Colon (tissue), 2 donors: ENCODE results near the gene BNC2.

Source experiments
- FAIRE-seq: peaks from 2 replicates; lab custom pipeline; 2012; peaks lifted over from hg19 to GRCh38; lab: Jason Lieb, UNC
- donor health status: control.
- donor health status: control.

The BNC2 gene

DNA sequence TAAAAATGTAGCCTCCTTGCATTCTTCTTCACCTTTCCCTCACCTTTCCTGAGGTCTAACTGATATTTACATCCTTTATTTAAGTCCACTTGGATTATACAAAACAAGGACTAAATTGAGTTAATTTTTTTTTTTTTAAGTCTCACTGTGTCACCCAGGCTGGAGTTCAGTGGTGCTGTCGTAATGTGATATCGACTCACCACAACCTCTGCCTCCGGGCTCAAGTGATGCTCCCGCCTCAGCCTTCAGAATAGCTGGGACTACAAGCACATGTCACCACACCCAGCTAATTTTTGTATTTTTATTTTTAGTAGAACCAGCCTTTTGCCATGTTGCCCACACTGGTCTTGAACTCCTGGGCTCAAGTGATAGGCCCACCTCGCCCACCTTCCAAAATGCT, 195.3 kb downstream of the BNC2 start:
- no peak for FAIRE-seq

DNA sequence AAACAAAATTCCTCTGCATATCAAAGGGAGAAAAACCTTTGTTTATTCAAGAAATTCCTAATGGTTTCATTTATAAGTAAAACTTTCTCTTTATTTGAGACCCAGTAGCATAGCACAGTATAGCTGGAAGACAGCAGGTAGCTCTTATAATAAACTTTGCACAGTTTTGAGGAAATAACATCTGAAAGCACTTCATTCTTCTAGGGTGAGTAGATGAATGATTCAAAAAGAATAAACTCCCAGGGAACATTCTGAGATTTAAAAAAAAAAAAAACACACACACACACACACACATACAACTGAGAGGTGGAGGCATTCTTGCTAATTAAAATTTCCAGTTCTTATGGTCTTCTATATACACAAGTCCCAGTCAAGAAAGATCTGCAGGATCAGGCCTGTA, 197.3 kb downstream of the BNC2 start:
- no peak for FAIRE-seq

GRCh38 chr9:16672501-16672900, 198.0 kb downstream of the BNC2 start:
- no peak for FAIRE-seq

DNA sequence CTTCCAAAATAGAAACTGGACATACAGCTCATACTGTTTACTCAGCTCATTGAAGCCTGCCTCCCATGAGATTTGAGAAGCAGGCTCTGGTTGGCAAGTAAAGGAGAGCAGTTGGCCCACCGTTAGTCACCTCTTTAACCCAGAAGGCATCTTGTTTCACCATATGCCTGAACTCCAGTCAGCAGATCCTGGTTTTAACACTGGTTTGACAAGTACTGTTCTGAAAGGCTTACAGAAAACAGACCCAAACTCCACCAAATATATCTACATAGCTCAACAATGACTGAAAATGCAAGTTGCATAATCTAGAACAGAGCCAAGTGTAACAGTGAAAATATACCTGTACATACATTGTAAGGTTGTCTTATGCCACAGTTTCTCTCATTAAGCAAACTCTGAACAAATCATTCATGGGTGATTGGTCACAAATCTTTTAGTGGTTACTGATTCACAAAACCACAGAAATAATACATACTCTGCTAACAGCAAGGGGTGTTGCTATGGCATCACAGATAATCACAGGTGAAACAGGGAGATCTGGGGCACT, 198.8 kb downstream of the BNC2 start:
- FAIRE-seq = no peak

GRCh38 chr9:16670791-16671190, 199.7 kb downstream of the BNC2 start:
- FAIRE-seq = no peak

DNA sequence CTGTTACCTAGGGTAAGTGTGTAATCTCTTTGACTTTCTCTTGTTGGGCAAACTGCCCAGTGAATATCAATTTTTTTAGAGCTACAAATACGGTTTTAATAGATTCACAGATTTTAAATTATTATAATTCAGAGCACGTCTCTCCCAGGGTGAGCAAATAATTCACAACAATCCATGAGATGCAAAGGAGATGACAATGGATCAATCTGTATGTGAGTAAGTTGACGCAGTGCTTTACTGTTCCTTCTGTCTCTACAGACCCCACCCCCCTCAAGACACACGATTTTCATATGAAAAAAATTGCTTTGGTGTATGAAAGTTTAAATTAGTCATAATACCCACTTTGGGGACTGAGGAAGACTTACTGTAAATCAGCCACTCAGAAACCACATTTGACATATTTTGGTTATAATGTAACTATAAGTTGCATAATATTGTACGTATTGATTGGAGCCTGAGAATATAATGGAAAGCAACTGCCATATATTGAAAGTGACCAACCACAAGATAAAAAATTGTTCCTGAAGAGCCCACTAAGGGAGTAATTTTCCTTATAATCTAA, 201.7 kb downstream of the BNC2 start:
- FAIRE-seq = no peak

DNA sequence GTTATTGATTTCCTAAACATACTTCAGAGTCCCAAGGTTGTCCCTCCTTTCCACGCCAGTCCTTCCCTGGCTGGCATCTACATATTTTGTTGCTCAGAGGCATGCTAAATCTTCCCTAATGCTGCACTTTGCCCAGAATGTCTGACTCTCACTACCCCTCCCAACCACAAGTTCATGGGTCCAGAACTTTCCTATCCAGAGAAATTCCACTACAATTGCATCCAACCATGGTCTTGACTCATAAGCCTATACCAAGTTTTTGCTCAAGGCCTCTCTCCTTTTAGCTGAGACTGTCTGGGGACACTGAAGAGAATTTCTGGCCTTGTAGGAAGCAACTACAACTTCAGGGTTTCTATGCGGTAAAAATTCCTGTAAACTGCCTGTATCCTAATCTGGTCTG, 206.3 kb downstream of the BNC2 start:
- FAIRE-seq = no peak

DNA sequence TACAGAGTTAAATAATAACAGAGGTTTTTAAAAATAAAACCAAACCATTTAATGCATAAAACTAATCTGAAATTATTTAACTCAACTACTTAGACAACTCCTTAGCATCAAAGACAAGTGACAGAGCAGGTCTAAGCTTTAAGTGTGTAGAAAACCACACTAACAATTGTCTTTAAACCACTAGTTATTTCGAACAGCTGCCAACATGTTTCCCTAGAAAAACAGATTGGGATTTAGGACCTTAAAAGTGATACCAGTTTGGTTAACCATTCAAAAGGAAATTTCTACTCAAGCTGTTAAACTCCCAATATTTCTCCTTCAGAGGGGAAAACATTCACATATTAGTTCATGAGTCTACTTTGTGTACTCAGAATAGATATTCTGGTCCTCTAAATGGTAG, 208.7 kb downstream of the BNC2 start:
- FAIRE-seq = no peak

DNA sequence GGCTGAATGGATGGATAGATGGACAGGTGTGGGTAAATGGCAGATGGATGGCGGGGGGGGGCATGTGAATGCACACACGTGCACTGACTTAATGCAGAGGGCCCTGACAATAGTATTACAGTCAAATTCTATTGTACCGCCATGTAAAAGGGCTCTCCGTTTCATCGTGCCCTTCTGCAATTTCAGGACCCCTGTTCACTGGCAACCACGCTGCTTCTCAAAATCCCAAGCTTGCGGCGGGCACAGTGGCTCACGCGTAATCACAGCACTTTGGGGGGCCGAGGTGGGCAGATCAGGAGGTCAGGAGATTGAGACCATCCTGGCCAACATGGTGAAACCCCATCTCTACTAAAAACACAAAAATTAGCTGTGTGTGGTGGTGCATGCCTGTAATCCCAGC, 211.4 kb downstream of the BNC2 start:
- no peak for FAIRE-seq

DNA sequence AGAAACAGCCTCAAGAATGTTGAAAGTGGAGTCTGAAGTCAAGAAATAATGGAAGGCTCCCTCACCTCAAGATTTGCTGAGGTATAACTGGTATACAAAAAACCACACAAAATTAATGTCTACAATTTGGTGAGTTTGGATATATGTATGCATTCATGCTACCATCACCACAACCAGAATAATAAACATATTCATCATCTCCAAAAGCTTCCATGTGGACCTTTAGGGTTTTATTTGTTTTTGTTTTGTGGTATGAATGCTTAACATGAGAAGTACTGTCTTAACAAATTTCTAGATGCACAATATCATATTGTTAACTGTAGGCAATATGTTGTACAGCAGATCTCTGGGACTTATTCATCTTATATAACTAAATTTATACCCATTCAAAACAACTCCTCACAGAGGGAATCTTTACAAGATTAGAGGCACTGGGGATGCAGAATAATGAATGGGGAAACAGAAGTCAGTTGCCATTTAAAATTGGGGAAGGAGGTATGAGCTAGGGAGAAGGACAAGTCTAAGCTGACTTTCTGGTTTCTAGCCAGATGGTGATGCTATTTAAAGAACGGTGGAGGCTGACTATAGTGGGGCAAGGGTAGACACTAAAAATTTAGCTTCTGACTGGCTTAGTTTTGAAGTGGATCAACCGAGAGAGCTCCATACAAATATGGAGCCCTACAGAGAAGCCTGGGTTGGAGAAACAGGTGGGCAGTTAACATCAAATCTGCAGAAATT, 213.9 kb downstream of the BNC2 start:
- no peak for FAIRE-seq

GRCh38 chr9:16654596-16655126, 215.8 kb downstream of the BNC2 start:
- no peak for FAIRE-seq

DNA sequence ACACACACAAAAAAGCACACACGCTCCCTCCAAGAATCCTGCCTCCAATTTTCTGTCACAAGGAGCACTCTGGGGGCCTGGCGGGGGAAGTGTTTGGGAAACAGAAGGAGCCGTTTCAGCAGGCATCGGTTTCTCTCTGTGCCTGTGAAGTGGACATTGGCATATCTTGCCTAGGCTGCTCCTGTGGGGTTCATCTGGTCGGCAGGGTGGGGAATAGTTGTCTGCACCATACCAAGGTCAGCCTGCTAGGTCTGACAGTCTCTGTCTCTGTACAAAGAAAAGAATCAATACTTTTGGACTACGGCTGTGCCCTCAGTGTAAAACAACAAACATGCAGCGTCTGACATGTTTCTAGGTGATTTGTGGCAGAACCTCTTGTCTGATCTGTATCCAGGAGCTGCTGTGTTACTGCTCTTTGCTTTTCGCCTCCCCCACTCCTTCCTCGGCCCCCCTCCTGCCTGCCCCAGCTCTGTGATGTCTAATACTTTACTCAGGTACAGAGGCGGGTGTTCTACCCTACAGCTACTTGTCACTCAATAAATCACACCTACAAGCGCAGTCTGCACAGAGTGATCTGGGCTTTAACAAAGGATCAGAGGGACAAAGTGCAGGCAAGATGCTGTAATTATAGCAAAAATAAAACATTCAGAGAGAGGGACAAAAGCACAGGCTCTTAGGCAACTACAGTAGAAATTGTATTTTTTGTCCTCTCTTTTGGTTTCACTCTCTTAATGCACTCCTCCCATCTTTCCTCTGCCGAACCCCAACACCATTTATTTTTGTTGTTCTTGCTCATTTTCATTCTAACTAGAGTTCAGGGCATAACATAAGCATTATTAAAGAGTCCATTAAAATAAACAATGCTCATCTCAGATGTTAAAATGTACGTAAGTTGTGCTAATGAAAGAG, 216.7 kb downstream of the BNC2 start:
- FAIRE-seq = no peak

GRCh38 chr9:16652582-16652981, 217.9 kb downstream of the BNC2 start:
- no peak for FAIRE-seq

- no peak for FAIRE-seq
These were observed 219.0 kb downstream of the BNC2 start for GRCh38 chr9:16651446-16651964.

- no peak for FAIRE-seq
These were observed 224.5 kb downstream of the BNC2 start for GRCh38 chr9:16645970-16646369.

GRCh38 chr9:16642421-16643109, 227.9 kb downstream of the BNC2 start:
- FAIRE-seq = no peak

GRCh38 chr9:16640649-16641048, 229.8 kb downstream of the BNC2 start:
- FAIRE-seq = no peak

- FAIRE-seq = no peak
These were observed 230.8 kb downstream of the BNC2 start for GRCh38 chr9:16639644-16640043.

- FAIRE-seq = no peak
These were observed 232.6 kb downstream of the BNC2 start for GRCh38 chr9:16637911-16638310.

GRCh38 chr9:16637218-16637617, 233.3 kb downstream of the BNC2 start:
- no peak for FAIRE-seq

- FAIRE-seq = no peak
These were observed 236.7 kb downstream of the BNC2 start for GRCh38 chr9:16633794-16634193.

DNA sequence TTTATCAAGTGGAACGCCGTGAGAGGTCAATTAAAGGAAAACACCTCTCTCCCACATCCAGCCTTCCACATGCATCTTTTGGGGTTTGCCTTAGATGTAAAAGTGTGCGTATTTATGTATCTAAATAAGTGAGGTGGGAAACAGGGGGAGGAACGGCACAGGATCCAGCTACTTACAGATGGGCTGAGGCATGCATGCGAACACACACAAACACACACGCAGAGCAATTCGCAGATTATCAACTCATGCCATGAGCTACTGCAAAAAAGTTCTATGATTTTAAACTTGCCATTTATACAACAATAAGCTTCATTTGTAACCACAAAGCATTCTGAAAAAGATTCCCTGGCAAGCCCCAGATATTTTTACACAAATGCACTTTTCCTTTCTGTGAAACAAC, 242.1 kb downstream of the BNC2 start:
- no peak for FAIRE-seq
